GM12878 (cell line): ENCODE measurements around the gene USP4. TPM values are rescaled to one million over a fixed set of nuclear protein-coding genes. Genes with fewer than 3 reads are reported as not detected.
A peak's percentile ranks its signal among the peaks of the same experiment; 100 is the strongest.

Experiments used
- ATAC-seq: fragments of 200-7000 bp; cut with Tn5 transposase; 3 replicates; pipeline ENCODE4 v1.9.1; 2020; ENCODE audit warnings: mild to moderate bottlenecking, moderate library complexity
- BruUV-seq: library from RNA; stranded (reverse); fragments of 400-500 nt; replicated peaks from 2 replicates; lab custom pipeline; 2021; lab: Mats Ljungman, UMichigan
- CTCF ChIA-PET: fragments of 300-600 bp; sonication (Branson Sonifier 250); formaldehyde crosslinking; extraction: SDS; loops from one replicate; lab custom pipeline; 2021; ENCODE audit warnings: inconsistent platforms; lab: Yijun Ruan, JAX
- POLR2A ChIA-PET: fragments of 350-600 bp; formaldehyde crosslinking; extraction: SDS; loops from one replicate; lab custom pipeline; 2021; ENCODE audit warnings: inconsistent platforms; lab: Charles Lee
- RAD21 ChIA-PET: fragments of 300-600 bp; sonication (Branson Sonifier 250); formaldehyde crosslinking; loops from one replicate; lab custom pipeline; 2023; ENCODE audit warnings: antibody characterized with exemption; ENCODE audit not compliant: unreplicated experiment; lab: Charles Lee
- SMC1A ChIA-PET: fragments of 300-600 bp; sonication (Branson Sonifier 250); formaldehyde crosslinking; loops from one replicate; lab custom pipeline; 2023; ENCODE audit not compliant: unreplicated experiment, uncharacterized antibody; lab: Charles Lee
- DNase-seq: peaks from one replicate; pipeline ENCODE4 v3.0.0-alpha.2; 2011; ENCODE audit warnings: low read depth, low spot score
- FAIRE-seq: peaks from 3 replicates; lab custom pipeline; 2011; peaks lifted over from hg19 to GRCh38; lab: Jason Lieb, UNC
- H2AFZ ChIP-seq: 2 replicates; pipeline ENCODE4 v1.6.0; 2011; ENCODE audit warnings: low read depth, low read length, control low read depth; ENCODE audit not compliant: control insufficient read depth
- H3K27ac ChIP-seq: 2 replicates; pipeline ENCODE4 v1.5.1; 2011; ENCODE audit warnings: control low read depth; ENCODE audit not compliant: control insufficient read depth, insufficient read depth
- H3K27me3 ChIP-seq, 2 experiments: replicated peaks in 1 of 2; 2 replicates each; pipeline versions ENCODE4 v1.6.0 to v1.6.1; 2011; ENCODE audit warnings: low read length in 1 of 2; ENCODE audit not compliant: control insufficient read depth in 2 of 2, insufficient read depth in 2 of 2
- H3K36me3 ChIP-seq, 2 experiments: 2 replicates each; pipeline ENCODE4 v1.5.1; 2011; ENCODE audit warnings: low read length in 1 of 2; ENCODE audit not compliant: control insufficient read depth in 2 of 2, insufficient read depth in 2 of 2
- H3K4me1 ChIP-seq: 2 replicates; pipeline ENCODE4 v1.6.1; 2011; ENCODE audit warnings: mild to moderate bottlenecking, low read length, moderate library complexity, mixed read lengths; ENCODE audit not compliant: control insufficient read depth, insufficient read depth
- H3K4me2 ChIP-seq: 2 replicates; pipeline ENCODE4 v1.6.0; 2011; ENCODE audit warnings: control low read depth; ENCODE audit not compliant: control insufficient read depth, insufficient read depth
- H3K4me3 ChIP-seq: fragments of 200-600 bp; sonication (generic); 2 replicates; pipeline ENCODE4 v1.5.1; 2016
- H3K79me2 ChIP-seq: 2 replicates; pipeline ENCODE4 v1.6.0; 2011; ENCODE audit warnings: low read length; ENCODE audit not compliant: control insufficient read depth, insufficient read depth
- H3K9ac ChIP-seq: 2 replicates; pipeline ENCODE4 v1.8.0; 2011; ENCODE audit warnings: low read length, control low read depth, mixed read lengths; ENCODE audit not compliant: control insufficient read depth, insufficient read depth
- H3K9me3 ChIP-seq: replicated peaks from 3 replicates; pipeline ENCODE4 v1.5.1; 2011; ENCODE audit warnings: mild to moderate bottlenecking, low read length; ENCODE audit not compliant: control insufficient read depth, insufficient read depth
- H4K20me1 ChIP-seq: 2 replicates; pipeline ENCODE4 v1.6.0; 2011; ENCODE audit not compliant: control insufficient read depth, insufficient read depth
- CBX5 ChIP-seq: sonication (generic); IDR thresholded peaks from 2 replicates; pipeline ENCODE4 v1.6.1; 2016; ENCODE audit warnings: low read depth, moderate library complexity, mild to moderate bottlenecking, inconsistent platforms
- CREM ChIP-seq: IDR thresholded peaks from 2 replicates; pipeline ENCODE4 v1.6.1; 2014; ENCODE audit warnings: antibody characterized with exemption, low read depth
- HDGF ChIP-seq: fragments of 450-650 bp; IDR thresholded peaks from 2 replicates; pipeline ENCODE4 v1.6.1; 2016; ENCODE audit warnings: antibody characterized with exemption
- JUNB ChIP-seq: IDR thresholded peaks from 2 replicates; pipeline ENCODE4 v1.6.1; 2016; ENCODE audit warnings: antibody characterized with exemption, mild to moderate bottlenecking
- KAT2A ChIP-seq: conservative IDR thresholded peaks from 2 replicates; pipeline ENCODE4 v1.6.1; 2011; ENCODE audit warnings: low read depth, low read length; ENCODE audit not compliant: control insufficient read depth
- MLLT1 ChIP-seq: fragments of 450-650 bp; IDR thresholded peaks from 2 replicates; pipeline ENCODE4 v1.6.1; 2016; ENCODE audit warnings: mild to moderate bottlenecking
- MXI1 ChIP-seq: fragments of 150-350 bp; IDR thresholded peaks from 2 replicates; pipeline ENCODE4 v1.6.1; 2011; ENCODE audit warnings: low read depth, mild to moderate bottlenecking, inconsistent platforms, low read length, improper control_type of control experiment
- NFYA ChIP-seq: IDR thresholded peaks from 2 replicates; pipeline ENCODE4 v1.6.1; 2011; ENCODE audit warnings: low read depth, mild to moderate bottlenecking, low read length, improper control_type of control experiment, borderline replicate concordance
- NR2C1 ChIP-seq: fragments of 450-650 bp; IDR thresholded peaks from 2 replicates; pipeline ENCODE4 v1.6.1; 2017; ENCODE audit warnings: antibody characterized with exemption, mild to moderate bottlenecking, moderate library complexity
- SMAD1 ChIP-seq: fragments of 450-650 bp; IDR thresholded peaks from 2 replicates; pipeline ENCODE4 v1.6.1; 2018; ENCODE audit warnings: mild to moderate bottlenecking, low read depth; ENCODE audit not compliant: partially characterized antibody
- TCF7 ChIP-seq: IDR thresholded peaks from 2 replicates; pipeline ENCODE4 v1.6.1; 2014; ENCODE audit warnings: antibody characterized with exemption, borderline replicate concordance
- ZBTB4 ChIP-seq: fragments of 450-650 bp; formaldehyde crosslinking; IDR thresholded peaks from 2 replicates; pipeline ENCODE4 v1.4.0; 2022; ENCODE audit warnings: mild to moderate bottlenecking, moderate library complexity
- ZZZ3 ChIP-seq: IDR thresholded peaks from 2 replicates; pipeline ENCODE4 v1.6.1; 2011; ENCODE audit warnings: low read depth; ENCODE audit not compliant: control insufficient read depth, insufficient read length
- WGBS: methylation state at CpG from one replicate; pipeline ENCODE4 v1.1.6; 2016; ENCODE audit warnings: low lambda C conversion rate; ENCODE audit not compliant: insufficient replicate concordance, insufficient coverage; ENCODE audit errors: missing lambda C conversion rate; 5-methylcytosine and 5-hydroxymethylcytosine counted together
- in situ Hi-C: fragments of 300-500 bp; cut with MboI; formaldehyde crosslinking; loops from 9 replicates; pipeline ENCODE4 v1.14.3; 2018; ENCODE audit warnings: mixed read lengths
- intact Hi-C: fragments of 100-400 bp; cut with micrococcal nuclease; formaldehyde crosslinking; loops from one replicate; pipeline ENCODE4 v1.14.2; 2022; ENCODE audit not compliant: unreplicated experiment
- polyA plus RNA-seq, 11 experiments: library from polyadenylated mRNA; depleted of rRNA in 4 of 11; unstranded in 6 of 11; stranded (reverse) in 5 of 11; fragments of >200 nt; fragmentation: Nextera tagmentation in 4 of 11; fragmentation: Illumina TruSeq in 1 of 11; extraction: Ambion mirVana in 4 of 11; extraction: Trizol in 1 of 11; gene quantifications; 1 replicate in 1 of 11; 2 replicates in 10 of 11; pipeline versions ENCODE4 v1.2.1 to v1.2.3, GENCODE V29; 2011 to 2016; ENCODE audit warnings: inconsistent platforms in 2 of 11, missing spikeins in 2 of 11, low read depth in 1 of 11
- total RNA-seq, 4 experiments: library from RNA; depleted of rRNA in 3 of 4; stranded (reverse); fragments of >200 nt in 3 of 4; fragmentation: Illumina TruSeq in 1 of 4; extraction: Trizol in 1 of 4; gene quantifications; 2 replicates each; pipeline versions ENCODE4 v1.2.1 to v1.2.3, GENCODE V29; 2013 to 2021

Gene USP4
- total and polyA plus RNA-seq, 10 of the 15 experiments (the other 5 are each of a cell fraction or from before 2014, with no cell fraction given), result 26.5 to 77.1 (median 66.0) TPM

GRCh38 chr3:49370585-49371290 lies 30.9 kb upstream of the USP4 start:
- Histone ChIP-seq H3K9me3 (no peaks in the 10 kb centered on the region), H2AFZ (no peak overlapping the region), H3K27me3 (no peaks in the 10 kb centered on the region), H3K79me2 (peaks cover 36% of the 10 kb centered on the region), H3K4me3 (no peak overlapping the region), H3K4me1 (no peaks in the 10 kb centered on the region), H4K20me1 (no peaks in the 10 kb centered on the region; the same call in 1 of the 2 replicates), H3K36me3 (peaks cover 30 to 38% of the 10 kb centered on the region in 2 experiments), H3K4me2 (no peak overlapping the region), H3K27ac (no peak overlapping the region), H3K9ac (no peak overlapping the region)
- RAD21 ChIA-PET, result interaction anchor here (1.3 kb wide), 1 partner anchor 39 kb away, joined by 3 read pairs; no protein-coding TSS in a partner anchor
- intact Hi-C loops (no loop called here), in situ Hi-C loops (no loop called here)
- FAIRE-seq (no peak), DNase-seq (no peak), ATAC-seq (no peak)
- TSS peak; percentile 38 for BruUV-seq
- WGBS, result 59% methylated on average over 6 of the region's 6 CpGs
- no peak for TF ChIP-seq NFYA
- no peak for TF ChIP-seq HDGF
- no peak for TF ChIP-seq CREM
- TF ChIP-seq JUNB, result no peak
- no peak for TF ChIP-seq NR2C1
- no peak for TF ChIP-seq MXI1
- TF ChIP-seq SMAD1, result no peak
- no peak for TF ChIP-seq TCF7
- TF ChIP-seq KAT2A, result no peak
- no peak for TF ChIP-seq ZBTB4
- TF ChIP-seq MLLT1, result no peak
- no peak for TF ChIP-seq ZZZ3
- TF ChIP-seq CBX5, result no peak
- CTCF ChIA-PET, result interaction anchor here (1.2 to 1.3 kb wide), 2 partner anchors 11 to 14 kb away, joined by 3 to 4 read pairs; no protein-coding TSS in a partner anchor
- POLR2A ChIA-PET, result interaction anchor here (0.7 kb wide), 2 partner anchors 31 to 79 kb away, joined by 3 to 4 read pairs; partner anchors contain the start of gene USP4
- SMC1A ChIA-PET, result interaction anchor here (0.6 to 1.0 kb wide), 2 partner anchors 18 to 322 kb away, joined by 3 read pairs; no protein-coding TSS in a partner anchor
